PFSK-1 (cell line): ENCODE measurements around the gene PCDHGA6.

Source experiments
- FOXP2 ChIP-seq: optimal IDR thresholded peaks from 2 replicates; pipeline ENCODE3; 2011; ENCODE audit warnings: borderline replicate concordance, control low read depth, inconsistent platforms; ENCODE audit not compliant: insufficient read depth; ENCODE audit errors: extremely low read length, extremely low read depth
- POLR2AphosphoS5 ChIP-seq: IDR thresholded peaks from 2 replicates; pipeline ENCODE4 v1.6.1; 2012; ENCODE audit warnings: low read depth, mild to moderate bottlenecking, control low read depth, low read length, moderate library complexity
- SIN3A ChIP-seq: IDR thresholded peaks from 2 replicates; pipeline ENCODE4 v1.6.1; 2012; ENCODE audit warnings: mild to moderate bottlenecking, low read length, moderate library complexity, borderline replicate concordance; ENCODE audit not compliant: insufficient read depth
- TAF1 ChIP-seq: IDR thresholded peaks from 2 replicates; pipeline ENCODE4 v1.6.1; 2012; ENCODE audit warnings: low read length, control low read depth, borderline replicate concordance; ENCODE audit not compliant: insufficient read depth
- TF ChIP-seq, protein P1 (sequence below), 2 experiments: IDR thresholded peaks; 2 replicates each; pipeline versions ENCODE4 v1.6.1 to v1.8.0; 2011 to 2012; ENCODE audit warnings: low read depth in 2 of 2, low read length in 2 of 2, control low read depth in 1 of 2, inconsistent platforms in 1 of 2, mild to moderate bottlenecking in 1 of 2, moderate library complexity in 1 of 2; ENCODE audit not compliant: insufficient read depth in 1 of 2

DNA sequence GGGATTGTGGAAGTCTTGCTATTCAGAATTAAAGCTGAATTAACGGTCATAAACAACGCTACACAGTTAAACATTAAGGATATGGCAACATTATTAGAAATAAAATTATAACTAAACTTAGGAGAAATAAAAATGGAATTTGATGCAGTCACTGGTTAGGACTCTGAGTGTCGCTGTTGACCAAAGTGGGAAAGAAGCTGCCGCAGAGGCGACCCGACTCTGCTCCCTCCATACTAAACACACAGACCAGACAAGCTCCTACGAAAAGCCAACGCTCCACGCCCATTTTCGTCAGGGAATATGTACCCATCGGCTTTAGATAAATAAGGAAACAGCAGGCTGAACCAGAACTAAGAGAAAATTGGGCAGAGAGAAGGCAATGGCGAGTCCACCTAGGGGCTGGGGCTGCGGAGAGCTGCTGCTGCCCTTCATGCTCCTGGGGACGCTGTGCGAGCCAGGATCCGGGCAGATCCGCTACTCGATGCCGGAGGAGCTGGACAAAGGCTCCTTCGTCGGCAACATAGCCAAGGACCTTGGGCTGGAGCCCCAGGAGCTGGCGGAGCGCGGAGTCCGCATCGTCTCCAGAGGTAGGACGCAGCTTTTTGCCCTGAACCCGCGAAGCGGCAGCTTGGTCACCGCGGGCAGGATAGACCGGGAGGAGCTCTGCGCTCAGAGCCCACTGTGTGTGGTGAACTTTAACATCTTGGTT is 9.6 kb upstream of the PCDHGA6 start, which contains the start of gene PCDHGA5:
- TF ChIP-seq POLR2AphosphoS5, result no peak
- TF ChIP-seq, protein P1, sequence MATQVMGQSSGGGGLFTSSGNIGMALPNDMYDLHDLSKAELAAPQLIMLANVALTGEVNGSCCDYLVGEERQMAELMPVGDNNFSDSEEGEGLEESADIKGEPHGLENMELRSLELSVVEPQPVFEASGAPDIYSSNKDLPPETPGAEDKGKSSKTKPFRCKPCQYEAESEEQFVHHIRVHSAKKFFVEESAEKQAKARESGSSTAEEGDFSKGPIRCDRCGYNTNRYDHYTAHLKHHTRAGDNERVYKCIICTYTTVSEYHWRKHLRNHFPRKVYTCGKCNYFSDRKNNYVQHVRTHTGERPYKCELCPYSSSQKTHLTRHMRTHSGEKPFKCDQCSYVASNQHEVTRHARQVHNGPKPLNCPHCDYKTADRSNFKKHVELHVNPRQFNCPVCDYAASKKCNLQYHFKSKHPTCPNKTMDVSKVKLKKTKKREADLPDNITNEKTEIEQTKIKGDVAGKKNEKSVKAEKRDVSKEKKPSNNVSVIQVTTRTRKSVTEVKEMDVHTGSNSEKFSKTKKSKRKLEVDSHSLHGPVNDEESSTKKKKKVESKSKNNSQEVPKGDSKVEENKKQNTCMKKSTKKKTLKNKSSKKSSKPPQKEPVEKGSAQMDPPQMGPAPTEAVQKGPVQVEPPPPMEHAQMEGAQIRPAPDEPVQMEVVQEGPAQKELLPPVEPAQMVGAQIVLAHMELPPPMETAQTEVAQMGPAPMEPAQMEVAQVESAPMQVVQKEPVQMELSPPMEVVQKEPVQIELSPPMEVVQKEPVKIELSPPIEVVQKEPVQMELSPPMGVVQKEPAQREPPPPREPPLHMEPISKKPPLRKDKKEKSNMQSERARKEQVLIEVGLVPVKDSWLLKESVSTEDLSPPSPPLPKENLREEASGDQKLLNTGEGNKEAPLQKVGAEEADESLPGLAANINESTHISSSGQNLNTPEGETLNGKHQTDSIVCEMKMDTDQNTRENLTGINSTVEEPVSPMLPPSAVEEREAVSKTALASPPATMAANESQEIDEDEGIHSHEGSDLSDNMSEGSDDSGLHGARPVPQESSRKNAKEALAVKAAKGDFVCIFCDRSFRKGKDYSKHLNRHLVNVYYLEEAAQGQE (IDR thresholded peaks at IDR 0.05; ENCODE audit: insufficient read depth in 1 of 2, low read depth in 2 of 2, low read length in 2 of 2), result no peak
- no peak for TF ChIP-seq TAF1
- TF ChIP-seq SIN3A, result no peak
- TF ChIP-seq FOXP2, result no peak
